ENCODE results near the gene SMIM5. TPM values are rescaled to one million over a fixed set of nuclear protein-coding genes. Genes with fewer than 3 reads are reported as not detected.

The SMIM5 gene
- total and polyA plus RNA-seq, 9 of the 15 experiments (the other 6 are each of a cell fraction or from before 2014, with no cell fraction given): 0.08 TPM; not detected in 8

GRCh38 chr17:75605790-75606189, 27.4 kb upstream of the SMIM5 start:
- H2AFZ ChIP-seq (ENCODE audit: low read depth, low read length): no peak overlapping the region
- DNase-seq (ENCODE audit: extremely low read depth in 1 of 4, low spot score in 3 of 4) (no peak), FAIRE-seq (no peak), ATAC-seq (no peak)
- no TSS peak for BruUV-seq (replicated peaks)
- no peak overlapping the region for H3K27ac ChIP-seq (ENCODE audit: extremely low read depth, low read depth, low read length)
- H3K4me1 ChIP-seq (replicated peaks in 1 of 2; ENCODE audit: control insufficient read depth in 2 of 2, insufficient read depth in 2 of 2, low read length in 2 of 2): peaks cover 3 to 27% of the 10 kb centered on the region in 2 experiments; a peak in 3 of 5 replicates
- CTCF ChIA-PET (ENCODE audit: low intra/inter-chr PET ratio): no interaction called here
- POLR2A ChIA-PET: no interaction called here
- H3K9me1 ChIP-seq (ENCODE audit: control insufficient read depth, insufficient read depth, low read length): no peaks in the 10 kb centered on the region
- in situ Hi-C loops (cut with MboI) (no loop called here), intact Hi-C loops (cut with micrococcal nuclease) (no loop called here)
- peaks cover 4% of the 10 kb centered on the region; the same call in 1 of the 2 replicates for H4K20me1 ChIP-seq (replicated peaks; ENCODE audit: control insufficient read depth, insufficient read depth, low read length)
- no peak overlapping the region for H3K4me2 ChIP-seq (ENCODE audit: insufficient read depth, low read length)
- H3K4me3 ChIP-seq: no peak overlapping the region
- 38% methylated on average over 13 of the region's 16 CpGs for WGBS (ENCODE audit: insufficient coverage, low coverage, missing lambda C conversion rate)
- TF ChIP-seq HIVEP1 (CRISPR knock-in tag; IDR thresholded peaks at IDR 0.05): no peak
- TF ChIP-seq DIDO1 (tag; IDR thresholded peaks at IDR 0.05; ENCODE audit: low read depth): no peak
- TF ChIP-seq, protein P1, sequence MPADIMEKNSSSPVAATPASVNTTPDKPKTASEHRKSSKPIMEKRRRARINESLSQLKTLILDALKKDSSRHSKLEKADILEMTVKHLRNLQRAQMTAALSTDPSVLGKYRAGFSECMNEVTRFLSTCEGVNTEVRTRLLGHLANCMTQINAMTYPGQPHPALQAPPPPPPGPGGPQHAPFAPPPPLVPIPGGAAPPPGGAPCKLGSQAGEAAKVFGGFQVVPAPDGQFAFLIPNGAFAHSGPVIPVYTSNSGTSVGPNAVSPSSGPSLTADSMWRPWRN (IDR thresholded peaks at IDR 0.05; ENCODE audit: low read depth): no peak
- TF ChIP-seq BACH1 (tag; IDR thresholded peaks at IDR 0.05): no peak
- no peaks in the 10 kb centered on the region for H3K36me3 ChIP-seq (ENCODE audit: control insufficient read depth, insufficient read depth, low read length)
- H3K79me2 ChIP-seq (ENCODE audit: control insufficient read depth, insufficient read depth, low read length): no peaks in the 10 kb centered on the region
- H3K9me3 ChIP-seq (replicated peaks; ENCODE audit: control insufficient read depth, insufficient read depth, low read depth, low read length): no peaks in the 10 kb centered on the region
- H3K9ac ChIP-seq (ENCODE audit: insufficient read depth in 1 of 2, low read depth in 2 of 2, low read length in 2 of 2): peak overlapping the region in 1 of 2 experiments; percentile 35; a peak in 1 of 4 replicates
- H3K27me3 ChIP-seq (ENCODE audit: control insufficient read depth in 2 of 2, insufficient read depth in 2 of 2, low read length in 2 of 2): peaks cover 7 to 18% of the 10 kb centered on the region in 2 experiments; a peak in 4 of 5 replicates

- CTCF ChIA-PET (ENCODE audit: low intra/inter-chr PET ratio): no interaction called here
- H3K4me3 ChIP-seq: no peak overlapping the region
- POLR2A ChIA-PET: no interaction called here
- H3K4me1 ChIP-seq (replicated peaks in 1 of 2; ENCODE audit: control insufficient read depth in 2 of 2, insufficient read depth in 2 of 2, low read length in 2 of 2): peaks cover 0 to 26% of the 10 kb centered on the region in 2 experiments; a peak in 3 of 5 replicates
- no peaks in the 10 kb centered on the region for H3K9me1 ChIP-seq (ENCODE audit: control insufficient read depth, insufficient read depth, low read length)
- no TSS peak for BruUV-seq (replicated peaks)
- H4K20me1 ChIP-seq (replicated peaks; ENCODE audit: control insufficient read depth, insufficient read depth, low read length): no peaks in the 10 kb centered on the region
- FAIRE-seq (no peak), DNase-seq (ENCODE audit: extremely low read depth in 1 of 4, low spot score in 3 of 4) (no peak), ATAC-seq (no peak)
- in situ Hi-C loops (cut with MboI) (no loop called here), intact Hi-C loops (cut with micrococcal nuclease) (no loop called here)
- 5% methylated on average over 5 of the region's 5 CpGs for WGBS (ENCODE audit: insufficient coverage, low coverage, missing lambda C conversion rate)
- no peak overlapping the region for H3K4me2 ChIP-seq (ENCODE audit: insufficient read depth, low read length)
- H3K36me3 ChIP-seq (ENCODE audit: control insufficient read depth, insufficient read depth, low read length): no peaks in the 10 kb centered on the region
- no peak overlapping the region for H3K27ac ChIP-seq (ENCODE audit: extremely low read depth, low read depth, low read length)
- peaks cover 14 to 31% of the 10 kb centered on the region in 2 experiments; a peak in 4 of 5 replicates for H3K27me3 ChIP-seq (ENCODE audit: control insufficient read depth in 2 of 2, insufficient read depth in 2 of 2, low read length in 2 of 2)
- H3K9me3 ChIP-seq (replicated peaks; ENCODE audit: control insufficient read depth, insufficient read depth, low read depth, low read length): no peaks in the 10 kb centered on the region
- H3K79me2 ChIP-seq (ENCODE audit: control insufficient read depth, insufficient read depth, low read length): no peaks in the 10 kb centered on the region
- H3K9ac ChIP-seq (ENCODE audit: insufficient read depth in 1 of 2, low read depth in 2 of 2, low read length in 2 of 2): no peak overlapping the region
- no peak overlapping the region for H2AFZ ChIP-seq (ENCODE audit: low read depth, low read length)
- TF ChIP-seq NCOA4 (IDR thresholded peaks at IDR 0.05; ENCODE audit: partially characterized antibody) (no peak), CXXC5 (CRISPR knock-in tag; IDR thresholded peaks at IDR 0.05) (no peak), TCF3 (CRISPR knock-in tag; IDR thresholded peaks at IDR 0.05) (no peak), BRD9 (IDR thresholded peaks at IDR 0.05; ENCODE audit: low read depth, partially characterized antibody) (no peak), ARHGAP35 (IDR thresholded peaks at IDR 0.05; ENCODE audit: partially characterized antibody) (no peak), PHF20 (IDR thresholded peaks at IDR 0.05; ENCODE audit: partially characterized antibody) (no peak), ZNF511 (CRISPR knock-in tag; IDR thresholded peaks at IDR 0.05) (no peak), RFX7 (CRISPR knock-in tag; IDR thresholded peaks at IDR 0.05) (no peak), RB1 (IDR thresholded peaks at IDR 0.05; ENCODE audit: low read depth) (no peak), CC2D1A (IDR thresholded peaks at IDR 0.05) (no peak), NFIC (IDR thresholded peaks at IDR 0.05) (no peak), CREM (IDR thresholded peaks at IDR 0.05; ENCODE audit: low read depth) (no peak), ZNF282 (CRISPR knock-in tag; IDR thresholded peaks at IDR 0.05) (no peak)
These were observed 26.1 kb upstream of the SMIM5 start for GRCh38 chr17:75607086-75607485.
